Mesothelial cell of epicardium (in vitro differentiated cells): ENCODE data around the gene CX3CR1. TPM values are rescaled to one million over a fixed set of nuclear protein-coding genes. Genes with fewer than 3 reads are reported as not detected.

Experiments used
- DNase-seq, 2 experiments: peaks; one replicate each; pipeline ENCODE4 v3.0.0; 2021; ENCODE audit warnings: low spot score in 2 of 2; ENCODE audit not compliant: unreplicated experiment in 2 of 2
- H3K27ac Mint-ChIP-seq: 2 replicates; pipeline ENCODE4 v1.8.0; 2021; ENCODE audit warnings: mixed read lengths
- H3K27me3 Mint-ChIP-seq: 2 replicates; pipeline ENCODE4 v1.8.0; 2021; ENCODE audit warnings: low read depth, mixed read lengths
- H3K36me3 Mint-ChIP-seq: 2 replicates; pipeline ENCODE4 v1.8.0; 2021; ENCODE audit warnings: mixed read lengths
- H3K4me1 Mint-ChIP-seq: 2 replicates; pipeline ENCODE4 v1.8.0; 2021; ENCODE audit warnings: mixed read lengths
- H3K4me3 Mint-ChIP-seq: 2 replicates; pipeline ENCODE4 v1.8.0; 2021; ENCODE audit warnings: mild to moderate bottlenecking, moderate library complexity, mixed read lengths
- H3K9me3 Mint-ChIP-seq: 2 replicates; pipeline ENCODE4 v1.8.0; 2021; ENCODE audit warnings: mixed read lengths
- total RNA-seq: library from RNA; stranded (reverse); gene quantifications from 3 replicates; pipeline ENCODE4 v1.2.1, GENCODE V29; 2021
- TF ChIP-seq, protein P1 (sequence below): fragments of 200-600 bp; sonication (generic); IDR thresholded peaks from one replicate; pipeline ENCODE4 v1.5.0; 2021; ENCODE audit warnings: antibody characterized with exemption; ENCODE audit not compliant: unreplicated experiment

CX3CR1 gene
- total RNA-seq, 1 donor from 2014 or later, result 0.22 TPM

DNA sequence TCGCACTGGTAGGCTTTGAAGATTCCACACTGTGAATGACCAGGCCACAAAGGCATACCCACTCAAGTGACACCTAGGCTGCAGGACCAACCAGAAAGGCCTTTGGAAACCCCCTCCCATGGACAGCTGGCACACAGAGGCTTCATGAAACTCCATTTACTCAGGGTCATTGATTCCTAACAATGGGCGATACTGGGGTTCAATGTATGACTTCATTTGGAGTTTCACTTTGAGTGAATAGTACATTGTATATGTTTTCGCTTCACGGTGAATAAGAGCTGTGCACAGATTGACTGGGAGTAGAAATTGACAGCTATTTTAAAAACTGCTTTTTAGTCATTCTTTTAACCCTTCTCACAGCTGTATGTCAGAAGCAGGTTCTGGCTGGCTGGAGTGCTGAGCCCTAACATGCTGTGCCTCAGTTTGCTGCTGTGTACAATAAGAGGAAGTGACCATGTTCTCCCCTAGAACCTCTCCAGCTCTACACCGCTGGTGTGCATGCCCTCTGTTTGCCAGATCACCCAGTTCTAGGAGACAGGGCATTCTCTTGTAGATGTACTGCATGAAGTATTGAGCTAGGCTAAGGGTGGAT is 15.4 kb upstream of the CX3CR1 start:
- Mint-ChIP-seq H3K4me3 (no peak overlapping the region), H3K27me3 (peaks cover under 1% of the 10 kb centered on the region)
- DNase-seq, result no peak

DNA sequence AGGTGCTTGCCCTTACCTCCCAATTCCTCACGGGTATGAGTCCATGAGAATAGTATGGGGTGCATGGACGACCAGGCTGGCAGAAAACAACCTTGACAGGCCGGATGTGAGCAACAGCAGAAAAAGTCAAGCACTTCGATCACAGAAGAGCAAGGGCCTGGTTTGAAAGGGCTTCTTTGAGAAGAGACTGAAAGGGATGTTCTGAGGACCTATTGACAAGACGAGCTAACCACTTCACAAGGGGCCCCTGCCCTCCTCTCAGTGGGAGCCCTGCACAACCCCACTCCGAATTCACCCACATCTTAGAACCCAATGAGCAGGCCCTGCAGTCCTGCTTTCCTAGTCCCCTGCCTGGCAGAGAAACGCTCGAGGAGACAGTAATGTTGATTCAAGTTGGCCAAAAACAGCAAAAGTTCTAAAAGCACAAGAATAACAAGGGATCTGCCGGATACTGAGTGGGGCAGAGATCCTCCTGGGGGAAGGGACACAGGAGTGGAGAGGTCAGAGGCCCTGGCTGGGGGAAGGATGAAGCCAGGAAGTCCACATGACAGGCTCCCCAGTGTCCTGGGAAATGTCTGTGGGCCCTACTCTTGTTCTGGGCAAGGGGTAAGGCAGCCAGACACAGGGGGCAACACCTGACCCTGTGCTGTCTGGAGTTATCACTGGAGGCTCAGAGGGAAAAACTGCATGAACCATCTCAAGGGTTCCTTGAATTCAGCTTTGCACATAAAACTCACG is 14.8 kb upstream of the CX3CR1 start:
- Mint-ChIP-seq H3K4me3 (no peak overlapping the region), H3K9me3 (peaks cover 11% of the 10 kb centered on the region), H3K36me3 (no peaks in the 10 kb centered on the region), H3K27ac (no peak overlapping the region), H3K4me1 (no peaks in the 10 kb centered on the region), H3K27me3 (no peaks in the 10 kb centered on the region)
- TF ChIP-seq, protein P1, sequence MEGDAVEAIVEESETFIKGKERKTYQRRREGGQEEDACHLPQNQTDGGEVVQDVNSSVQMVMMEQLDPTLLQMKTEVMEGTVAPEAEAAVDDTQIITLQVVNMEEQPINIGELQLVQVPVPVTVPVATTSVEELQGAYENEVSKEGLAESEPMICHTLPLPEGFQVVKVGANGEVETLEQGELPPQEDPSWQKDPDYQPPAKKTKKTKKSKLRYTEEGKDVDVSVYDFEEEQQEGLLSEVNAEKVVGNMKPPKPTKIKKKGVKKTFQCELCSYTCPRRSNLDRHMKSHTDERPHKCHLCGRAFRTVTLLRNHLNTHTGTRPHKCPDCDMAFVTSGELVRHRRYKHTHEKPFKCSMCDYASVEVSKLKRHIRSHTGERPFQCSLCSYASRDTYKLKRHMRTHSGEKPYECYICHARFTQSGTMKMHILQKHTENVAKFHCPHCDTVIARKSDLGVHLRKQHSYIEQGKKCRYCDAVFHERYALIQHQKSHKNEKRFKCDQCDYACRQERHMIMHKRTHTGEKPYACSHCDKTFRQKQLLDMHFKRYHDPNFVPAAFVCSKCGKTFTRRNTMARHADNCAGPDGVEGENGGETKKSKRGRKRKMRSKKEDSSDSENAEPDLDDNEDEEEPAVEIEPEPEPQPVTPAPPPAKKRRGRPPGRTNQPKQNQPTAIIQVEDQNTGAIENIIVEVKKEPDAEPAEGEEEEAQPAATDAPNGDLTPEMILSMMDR, result no peak
- no peak for DNase-seq

More for the DNA sequence above, 15.4 kb upstream of the CX3CR1 start:
- H3K27ac Mint-ChIP-seq, result no peak overlapping the region
- no peaks in the 10 kb centered on the region for H3K36me3 Mint-ChIP-seq
- TF ChIP-seq, protein P1, result no peak
- no peaks in the 10 kb centered on the region for H3K4me1 Mint-ChIP-seq
- H3K9me3 Mint-ChIP-seq, result peaks cover 17% of the 10 kb centered on the region

DNA sequence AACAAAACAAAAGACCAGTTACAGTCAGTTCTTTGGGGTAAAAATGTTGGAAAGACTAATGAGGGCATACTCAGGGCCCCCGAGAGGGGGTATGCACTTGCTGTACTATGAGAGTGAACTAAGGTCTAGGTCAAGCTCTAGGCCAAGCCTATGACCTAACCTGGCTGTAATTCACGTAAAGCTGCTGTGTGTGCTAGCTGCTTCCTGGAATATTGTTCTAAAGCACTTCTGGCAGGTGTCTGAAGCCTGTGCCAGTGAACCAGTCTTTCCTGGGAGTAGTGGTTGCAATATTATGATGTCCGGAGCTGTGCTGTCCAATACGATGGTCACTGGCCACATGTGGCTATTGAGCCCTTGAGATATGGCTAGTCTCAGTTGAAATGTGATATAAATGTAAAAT is 13.1 kb upstream of the CX3CR1 start:
- Mint-ChIP-seq H3K4me3 (no peak overlapping the region), H3K4me1 (no peaks in the 10 kb centered on the region), H3K9me3 (no peaks in the 10 kb centered on the region), H3K27ac (no peak overlapping the region), H3K27me3 (no peaks in the 10 kb centered on the region), H3K36me3 (no peaks in the 10 kb centered on the region)
- TF ChIP-seq, protein P1, result no peak
- no peak for DNase-seq

DNA sequence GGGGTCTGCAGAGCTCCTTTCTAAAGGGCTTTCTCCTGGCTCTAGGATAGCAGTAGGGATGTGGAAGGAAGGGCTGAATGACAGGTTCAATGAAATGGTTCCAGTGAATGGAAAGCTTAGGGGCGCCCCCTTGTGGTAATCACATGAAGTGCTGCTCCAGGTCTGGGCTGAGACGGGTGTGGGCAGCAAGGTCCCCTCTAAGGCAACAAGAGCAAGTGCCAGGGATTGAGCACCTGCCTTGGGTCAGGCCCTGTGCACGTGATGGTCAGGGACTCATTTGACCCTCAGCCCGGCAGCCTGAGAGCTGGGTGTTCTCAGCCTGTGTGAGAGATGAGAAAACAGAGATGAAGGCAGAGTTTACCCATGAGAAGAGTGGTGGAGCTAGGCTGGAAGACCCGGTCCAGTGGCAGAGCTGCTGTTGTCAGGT is 12.1 kb upstream of the CX3CR1 start:
- DNase-seq, result peak; percentile 42 to 75
- no peak overlapping the region for H3K27ac Mint-ChIP-seq

DNA sequence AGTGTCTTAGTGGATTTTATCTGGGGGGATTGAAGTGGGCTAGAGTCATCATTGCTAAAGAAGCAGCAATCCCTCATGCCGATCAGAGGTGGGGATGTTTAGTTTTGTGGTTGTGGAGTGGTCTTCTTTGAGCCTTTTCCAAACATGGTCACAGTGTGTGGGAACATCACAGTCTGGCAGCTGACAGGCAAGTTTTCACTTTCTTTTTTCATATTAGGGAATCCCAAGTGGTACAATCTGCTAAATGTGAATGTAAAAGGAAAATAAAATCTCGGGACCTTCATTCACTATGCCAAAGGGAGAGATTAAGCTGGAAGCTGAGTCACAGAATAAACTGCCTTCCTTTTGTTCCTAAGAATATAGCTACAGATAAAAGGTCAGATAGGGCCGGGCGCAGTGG is 10.4 kb upstream of the CX3CR1 start:
- Mint-ChIP-seq H3K4me3 (no peak overlapping the region), H3K4me1 (no peaks in the 10 kb centered on the region), H3K27me3 (no peaks in the 10 kb centered on the region), H3K9me3 (no peaks in the 10 kb centered on the region), H3K27ac (no peak overlapping the region), H3K36me3 (no peaks in the 10 kb centered on the region)
- TF ChIP-seq, protein P1, result no peak
- no peak for DNase-seq

More for the DNA sequence above, 12.1 kb upstream of the CX3CR1 start:
- no peaks in the 10 kb centered on the region for H3K4me1 Mint-ChIP-seq
- H3K36me3 Mint-ChIP-seq, result no peaks in the 10 kb centered on the region
- no peaks in the 10 kb centered on the region for H3K27me3 Mint-ChIP-seq
- no peaks in the 10 kb centered on the region for H3K9me3 Mint-ChIP-seq
- H3K4me3 Mint-ChIP-seq, result no peak overlapping the region
- TF ChIP-seq, protein P1, result peak; percentile 96
